Nephron (organoid): ENCODE data around the gene GRIK3.

Source experiments
- H3K27ac Mint-ChIP-seq, 3 experiments: 2 replicates each; pipeline ENCODE4 v1.8.0; 2020; ENCODE audit warnings: mixed read lengths in 3 of 3, mild to moderate bottlenecking in 2 of 3, moderate library complexity in 1 of 3
- H3K27me3 Mint-ChIP-seq: 2 replicates; pipeline ENCODE4 v1.8.0; 2021; ENCODE audit warnings: low read depth, mild to moderate bottlenecking, moderate library complexity, mixed read lengths
- H3K36me3 Mint-ChIP-seq: 2 replicates; pipeline ENCODE4 v1.8.0; 2020; ENCODE audit warnings: low read depth, mixed read lengths
- H3K4me1 Mint-ChIP-seq: 2 replicates; pipeline ENCODE4 v1.8.0; 2020; ENCODE audit warnings: mixed read lengths
- H3K4me3 Mint-ChIP-seq, 3 experiments: 2 replicates each; pipeline ENCODE4 v1.8.0; 2020; ENCODE audit warnings: mild to moderate bottlenecking in 3 of 3, mixed read lengths in 3 of 3, moderate library complexity in 2 of 3
- H3K9me3 Mint-ChIP-seq: 2 replicates; pipeline ENCODE4 v1.8.0; 2020; ENCODE audit warnings: mixed read lengths
- TF ChIP-seq, protein P1 (sequence below), 3 experiments: fragments of 200-600 bp; sonication (generic); IDR thresholded peaks; one replicate each; pipeline ENCODE4 v1.5.0; 2021; ENCODE audit warnings: antibody characterized with exemption in 3 of 3; ENCODE audit not compliant: unreplicated experiment in 3 of 3

The GRIK3 gene

DNA sequence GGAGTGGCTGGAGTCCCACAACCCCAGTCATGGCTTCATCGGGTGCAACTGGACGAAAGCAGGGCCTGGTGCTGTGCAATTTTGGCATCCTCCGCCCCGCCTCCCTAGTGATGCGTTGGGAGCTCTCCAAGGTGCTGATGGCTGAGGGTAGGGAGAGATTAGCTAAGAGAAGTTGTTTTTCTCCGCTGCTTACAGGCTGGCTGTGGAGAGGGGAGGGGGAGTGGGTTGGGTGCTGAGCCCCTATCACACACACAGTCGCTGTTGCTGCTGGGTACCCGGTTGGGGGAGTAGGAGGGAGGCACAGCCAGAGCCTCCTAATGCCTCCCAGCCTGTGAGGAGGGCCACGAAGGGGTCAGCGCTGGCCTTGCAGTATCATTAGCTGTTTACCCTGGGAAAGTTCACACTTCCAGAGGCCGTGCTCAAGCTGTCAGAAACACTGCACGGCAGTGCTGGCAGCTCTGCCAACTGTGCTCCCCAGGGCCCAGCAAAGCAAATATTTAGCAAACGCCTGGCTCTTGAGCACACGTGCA, 110.0 kb downstream of the GRIK3 start:
- Mint-ChIP-seq H3K36me3 (no peaks in the 10 kb centered on the region), H3K27me3 (peaks cover 40% of the 10 kb centered on the region), H3K27ac (no peak overlapping the region), H3K4me1 (no peaks in the 10 kb centered on the region), H3K9me3 (no peaks in the 10 kb centered on the region), H3K4me3 (no peak overlapping the region)
- TF ChIP-seq, protein P1, sequence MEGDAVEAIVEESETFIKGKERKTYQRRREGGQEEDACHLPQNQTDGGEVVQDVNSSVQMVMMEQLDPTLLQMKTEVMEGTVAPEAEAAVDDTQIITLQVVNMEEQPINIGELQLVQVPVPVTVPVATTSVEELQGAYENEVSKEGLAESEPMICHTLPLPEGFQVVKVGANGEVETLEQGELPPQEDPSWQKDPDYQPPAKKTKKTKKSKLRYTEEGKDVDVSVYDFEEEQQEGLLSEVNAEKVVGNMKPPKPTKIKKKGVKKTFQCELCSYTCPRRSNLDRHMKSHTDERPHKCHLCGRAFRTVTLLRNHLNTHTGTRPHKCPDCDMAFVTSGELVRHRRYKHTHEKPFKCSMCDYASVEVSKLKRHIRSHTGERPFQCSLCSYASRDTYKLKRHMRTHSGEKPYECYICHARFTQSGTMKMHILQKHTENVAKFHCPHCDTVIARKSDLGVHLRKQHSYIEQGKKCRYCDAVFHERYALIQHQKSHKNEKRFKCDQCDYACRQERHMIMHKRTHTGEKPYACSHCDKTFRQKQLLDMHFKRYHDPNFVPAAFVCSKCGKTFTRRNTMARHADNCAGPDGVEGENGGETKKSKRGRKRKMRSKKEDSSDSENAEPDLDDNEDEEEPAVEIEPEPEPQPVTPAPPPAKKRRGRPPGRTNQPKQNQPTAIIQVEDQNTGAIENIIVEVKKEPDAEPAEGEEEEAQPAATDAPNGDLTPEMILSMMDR (IDR thresholded peaks at IDR 0.05; ENCODE audit: unreplicated experiment in 3 of 3): no peak

DNA sequence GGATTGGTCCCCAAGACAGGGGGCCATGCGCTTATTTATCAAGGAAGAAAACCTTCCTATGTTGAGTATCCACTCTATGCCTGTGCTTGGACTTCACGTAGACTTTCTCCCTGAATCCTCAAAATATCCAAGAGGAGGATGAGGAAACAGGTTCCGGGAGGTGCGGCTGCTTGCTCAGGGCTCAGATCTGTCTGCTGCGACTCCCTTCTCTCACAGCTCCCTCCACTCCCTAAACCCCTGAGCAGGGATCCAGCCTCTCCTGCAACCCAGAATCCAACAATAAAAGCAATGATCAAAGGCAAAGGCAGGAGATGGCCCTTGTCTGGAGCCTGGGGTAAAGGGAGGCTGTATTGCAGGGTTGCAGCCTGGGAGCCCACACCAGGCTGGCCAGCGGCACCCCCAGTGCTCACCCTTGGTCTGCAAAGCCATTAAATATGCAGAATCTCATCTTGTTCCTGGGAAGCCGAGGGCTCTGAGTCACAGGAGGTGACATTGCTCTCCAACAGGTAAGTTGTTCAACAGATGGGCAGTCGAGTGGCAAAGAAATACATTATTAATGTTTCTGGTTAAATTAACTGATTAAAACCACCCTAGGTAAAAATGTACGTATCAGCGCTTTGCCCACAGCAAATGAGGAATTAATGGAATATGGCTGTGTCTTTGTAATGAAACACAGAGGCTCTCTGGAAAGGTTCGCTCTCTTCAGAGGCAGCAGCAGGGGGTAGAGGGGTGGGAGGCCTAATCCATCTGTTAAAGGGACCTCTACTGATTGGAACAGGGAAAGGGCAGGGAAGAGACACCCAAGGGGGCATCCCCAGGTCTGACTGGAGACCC, 111.5 kb downstream of the GRIK3 start:
- Mint-ChIP-seq H3K36me3 (no peaks in the 10 kb centered on the region), H3K4me1 (no peaks in the 10 kb centered on the region), H3K27ac (no peak overlapping the region), H3K27me3 (peaks cover 40% of the 10 kb centered on the region), H3K9me3 (no peaks in the 10 kb centered on the region), H3K4me3 (no peak overlapping the region)
- TF ChIP-seq, protein P1 (IDR thresholded peaks at IDR 0.05; ENCODE audit: unreplicated experiment in 3 of 3): no peak

DNA sequence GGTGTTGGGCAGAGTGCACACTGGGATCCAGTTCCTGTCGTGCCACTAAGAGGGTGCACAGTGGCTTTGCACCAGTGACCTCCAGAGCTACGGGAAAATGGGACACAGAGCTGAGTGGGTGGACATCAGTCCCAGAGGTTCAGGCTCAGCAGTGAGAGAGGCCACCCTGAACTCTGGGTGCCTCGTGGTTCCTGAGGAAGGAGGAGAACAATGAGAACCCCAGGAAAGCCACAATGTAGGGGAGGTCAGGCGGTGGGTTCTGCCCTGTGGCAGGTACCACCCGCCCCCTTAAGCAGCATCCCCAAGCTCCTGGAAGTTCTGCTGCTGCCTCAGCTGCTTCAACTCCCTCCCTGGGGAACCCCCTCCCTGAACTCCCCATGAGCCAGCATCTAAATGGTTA, 112.2 kb downstream of the GRIK3 start:
- H3K4me1 Mint-ChIP-seq: no peaks in the 10 kb centered on the region

DNA sequence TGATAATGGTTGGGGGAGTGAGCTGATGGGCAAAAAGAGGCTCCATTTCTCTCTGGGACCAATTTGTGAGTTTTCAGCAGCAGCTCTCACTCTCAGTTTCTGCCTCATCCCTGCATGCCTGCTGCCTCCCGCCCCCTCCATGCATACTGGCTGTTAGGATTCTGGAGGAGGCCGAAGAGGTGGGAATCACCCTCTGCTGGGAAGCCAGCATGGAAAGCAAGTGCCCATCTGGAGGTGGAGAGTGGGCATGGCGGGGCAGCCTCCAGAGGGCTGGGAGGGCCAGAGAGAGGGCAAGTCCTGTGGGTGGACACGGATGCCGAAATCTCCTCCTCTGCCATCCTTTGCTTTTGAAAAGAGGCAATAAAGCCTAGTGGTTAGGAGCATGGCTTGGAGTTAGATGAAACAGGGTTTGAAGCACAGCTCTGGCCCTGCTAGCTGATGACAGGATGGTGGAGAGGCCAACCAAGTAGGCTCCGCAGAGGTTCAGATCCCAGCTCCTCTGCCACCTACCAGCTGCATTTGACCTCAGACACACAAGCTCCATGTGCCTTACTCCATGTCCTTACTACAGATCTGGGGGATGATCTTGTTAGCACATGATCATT, 113.4 kb downstream of the GRIK3 start:
- peaks cover 35% of the 10 kb centered on the region for H3K27me3 Mint-ChIP-seq
- H3K9me3 Mint-ChIP-seq: peaks cover 1% of the 10 kb centered on the region
- TF ChIP-seq, protein P1 (IDR thresholded peaks at IDR 0.05; ENCODE audit: unreplicated experiment in 3 of 3): no peak
- no peaks in the 10 kb centered on the region for H3K36me3 Mint-ChIP-seq
- H3K4me3 Mint-ChIP-seq: no peak overlapping the region
- no peaks in the 10 kb centered on the region for H3K4me1 Mint-ChIP-seq
- no peak overlapping the region for H3K27ac Mint-ChIP-seq

More for the DNA sequence above, 112.2 kb downstream of the GRIK3 start:
- Mint-ChIP-seq H3K36me3 (no peaks in the 10 kb centered on the region), H3K9me3 (no peaks in the 10 kb centered on the region), H3K27ac (no peak overlapping the region), H3K4me3 (no peak overlapping the region), H3K27me3 (peaks cover 40% of the 10 kb centered on the region)
- TF ChIP-seq, protein P1 (IDR thresholded peaks at IDR 0.05; ENCODE audit: unreplicated experiment in 3 of 3): no peak

DNA sequence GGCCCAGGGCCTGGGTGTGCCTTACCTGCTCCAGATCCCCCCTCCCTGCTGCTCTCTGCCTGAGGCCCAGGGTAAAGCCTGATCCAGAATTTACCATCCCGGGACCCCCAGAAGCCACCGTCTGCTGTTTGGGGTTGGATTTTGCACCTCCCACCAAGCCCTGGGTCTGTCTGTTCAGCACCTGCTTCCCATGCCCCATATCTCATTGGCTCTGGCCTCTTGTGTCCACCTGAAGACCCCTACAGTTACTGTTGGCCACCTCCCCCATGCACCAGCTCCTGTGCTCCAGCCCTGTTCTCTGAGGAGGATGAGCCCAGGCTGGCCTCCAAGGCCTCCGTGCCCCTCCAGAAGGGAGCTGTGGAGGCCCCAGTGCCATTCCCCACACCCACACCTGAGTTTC, 113.9 kb downstream of the GRIK3 start:
- Mint-ChIP-seq H3K36me3 (no peaks in the 10 kb centered on the region), H3K27ac (no peak overlapping the region), H3K9me3 (peaks cover 7% of the 10 kb centered on the region), H3K4me3 (no peak overlapping the region), H3K27me3 (peaks cover 35% of the 10 kb centered on the region), H3K4me1 (no peaks in the 10 kb centered on the region)
- TF ChIP-seq, protein P1 (IDR thresholded peaks at IDR 0.05; ENCODE audit: unreplicated experiment in 3 of 3): no peak
